ENCODE data around the gene KIAA0586. TPM values are rescaled to one million over a fixed set of nuclear protein-coding genes. Genes with fewer than 3 reads are reported as not detected.
A peak's percentile ranks its signal among the peaks of the same experiment; 100 is the strongest.
"Not testable (repeated sequence)": the region's sequence is repeated elsewhere in the genome, so short reads cannot be mapped to it uniquely, and the experiment has no call there.

KIAA0586 gene
- total RNA-seq, 1 donor from 2014 or later, result 20.1 TPM

DNA sequence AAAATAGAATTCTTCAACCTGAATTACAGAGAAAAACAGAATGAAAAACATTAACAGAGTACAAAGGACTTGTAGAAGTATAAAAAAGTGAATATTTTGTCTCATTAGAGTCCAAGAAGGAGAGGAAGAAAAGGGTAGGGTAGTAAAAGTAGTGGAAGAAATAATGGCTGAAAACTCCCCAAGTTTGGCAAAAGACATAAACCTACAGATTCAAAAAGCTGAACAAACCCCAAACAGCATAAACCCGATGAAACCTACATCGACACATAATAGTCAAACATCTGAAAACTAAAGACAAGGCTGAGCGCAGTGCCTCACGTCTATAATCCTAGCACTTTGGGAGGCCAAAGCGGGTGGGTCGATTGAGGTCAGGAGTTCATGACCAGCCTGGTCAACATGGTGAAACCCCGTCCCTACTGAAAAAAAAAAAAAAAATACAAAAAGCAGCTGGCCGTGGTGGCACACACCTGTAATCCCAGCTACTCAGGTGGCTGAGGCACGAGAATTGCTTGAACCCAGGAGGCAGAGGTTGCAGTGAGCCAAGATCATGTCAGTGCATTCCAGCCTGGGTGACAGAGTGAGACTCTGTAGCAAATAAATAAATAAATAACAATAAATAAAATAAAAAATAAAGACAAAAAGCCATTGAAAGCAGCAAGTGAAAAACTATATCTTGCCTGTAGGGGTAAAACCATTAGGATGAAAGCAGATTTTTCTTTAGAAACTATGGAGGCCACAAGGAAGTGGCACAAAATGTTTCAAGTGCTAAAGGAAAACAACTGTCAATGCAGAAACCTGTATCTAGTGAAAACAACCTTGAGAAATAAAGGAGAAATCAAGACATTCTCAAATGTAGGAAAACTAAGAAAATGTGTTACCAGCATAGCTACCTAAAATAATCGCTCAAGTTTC is 11.6 kb upstream of the KIAA0586 start:
- no peaks in the 10 kb centered on the region for H3K4me1 ChIP-seq
- TF ChIP-seq, protein P1, sequence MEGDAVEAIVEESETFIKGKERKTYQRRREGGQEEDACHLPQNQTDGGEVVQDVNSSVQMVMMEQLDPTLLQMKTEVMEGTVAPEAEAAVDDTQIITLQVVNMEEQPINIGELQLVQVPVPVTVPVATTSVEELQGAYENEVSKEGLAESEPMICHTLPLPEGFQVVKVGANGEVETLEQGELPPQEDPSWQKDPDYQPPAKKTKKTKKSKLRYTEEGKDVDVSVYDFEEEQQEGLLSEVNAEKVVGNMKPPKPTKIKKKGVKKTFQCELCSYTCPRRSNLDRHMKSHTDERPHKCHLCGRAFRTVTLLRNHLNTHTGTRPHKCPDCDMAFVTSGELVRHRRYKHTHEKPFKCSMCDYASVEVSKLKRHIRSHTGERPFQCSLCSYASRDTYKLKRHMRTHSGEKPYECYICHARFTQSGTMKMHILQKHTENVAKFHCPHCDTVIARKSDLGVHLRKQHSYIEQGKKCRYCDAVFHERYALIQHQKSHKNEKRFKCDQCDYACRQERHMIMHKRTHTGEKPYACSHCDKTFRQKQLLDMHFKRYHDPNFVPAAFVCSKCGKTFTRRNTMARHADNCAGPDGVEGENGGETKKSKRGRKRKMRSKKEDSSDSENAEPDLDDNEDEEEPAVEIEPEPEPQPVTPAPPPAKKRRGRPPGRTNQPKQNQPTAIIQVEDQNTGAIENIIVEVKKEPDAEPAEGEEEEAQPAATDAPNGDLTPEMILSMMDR (IDR thresholded peaks at IDR 0.05), result no peak
- DNase-seq (ENCODE audit: low spot score in 2 of 2), result no peak
- H3K4me3 ChIP-seq, result no peak overlapping the region
- intact Hi-C loops (cut with DNase I), result no loop called here
- peaks cover 22 to 31% of the 10 kb centered on the region in 2 donors for H3K36me3 ChIP-seq
- H3K27ac ChIP-seq, result no peak overlapping the region
- no peaks in the 10 kb centered on the region for H3K27me3 ChIP-seq
- H3K9me3 ChIP-seq, result no peaks in the 10 kb centered on the region

DNA sequence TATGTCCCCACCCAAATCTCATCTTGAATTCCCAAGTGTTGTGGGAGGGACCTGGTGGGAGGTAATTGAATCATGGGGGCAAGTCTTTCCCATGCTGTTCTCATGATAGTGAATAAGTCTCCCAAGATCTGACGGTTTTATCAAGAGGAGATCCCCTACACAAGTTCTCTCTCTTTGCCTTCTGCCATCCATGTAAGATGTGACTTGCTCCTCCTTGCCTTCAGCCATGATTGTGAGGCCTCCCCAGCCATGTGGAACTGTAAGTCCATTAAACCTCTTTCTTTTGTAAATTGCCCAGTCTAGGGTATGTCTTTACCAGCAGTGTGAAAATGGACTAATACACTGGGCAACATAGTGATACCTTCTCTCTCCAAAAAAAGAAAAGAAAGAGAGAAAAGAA is 10.6 kb upstream of the KIAA0586 start:
- intact Hi-C loops (cut with DNase I); DNase-seq (ENCODE audit: low spot score in 2 of 2); H3K9me3 ChIP-seq; H3K4me1 ChIP-seq; H3K27ac ChIP-seq; H3K27me3 ChIP-seq; H3K4me3 ChIP-seq: not testable (repeated sequence)
- peaks cover 16 to 33% of the 10 kb centered on the region in 2 donors for H3K36me3 ChIP-seq

GRCh38 chr14:58426670-58427280 is 744 bp upstream of the KIAA0586 start:
- DNase-seq (ENCODE audit: low spot score in 2 of 2), result peak in 1 of 2 donors; percentile 76
- Histone ChIP-seq H3K27me3 (no peaks in the 10 kb centered on the region), H3K9me3 (no peaks in the 10 kb centered on the region), H3K27ac (peak overlapping the region; percentile 85 to 91), H3K4me1 (peaks cover 0 to 12% of the 10 kb centered on the region in 2 donors), H3K4me3 (peak overlapping the region; percentile 66 to 94), H3K36me3 (peaks cover 3 to 10% of the 10 kb centered on the region in 2 donors)
- TF ChIP-seq, protein P1 (IDR thresholded peaks at IDR 0.05), result no peak
- intact Hi-C loops (cut with DNase I), result loop anchor here (2.0 to 5.0 kb wide), 4 partner anchors 128 to 1821 kb away; partner anchors contain the start of genes AP5M1, ARID4A, DAAM1 and EXOC5

DNA sequence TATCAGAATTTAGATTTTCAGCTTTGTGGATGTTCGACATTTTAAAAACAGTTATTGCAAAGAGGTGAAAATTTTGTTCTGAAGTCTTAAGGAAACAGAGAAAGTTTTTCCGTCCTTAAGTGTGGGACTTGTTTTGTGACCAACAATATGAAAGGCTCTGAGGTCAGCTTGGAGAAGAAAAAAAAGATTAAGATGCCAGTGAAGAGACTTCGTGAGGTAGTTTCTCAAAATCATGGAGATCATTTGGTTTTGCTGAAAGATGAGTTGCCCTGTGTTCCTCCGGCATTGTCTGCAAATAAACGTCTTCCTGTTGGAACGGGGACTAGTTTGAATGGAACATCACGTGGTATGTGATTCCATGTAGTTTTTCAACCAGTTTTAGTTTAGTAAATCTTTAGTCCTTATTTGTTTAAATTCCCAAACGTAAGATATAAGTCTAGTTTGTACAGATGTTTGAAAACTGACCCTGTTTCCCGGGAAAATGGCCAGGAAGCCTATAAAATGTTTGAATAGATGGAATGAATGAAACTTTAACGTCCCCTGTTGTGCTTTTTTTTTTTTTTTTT is 682 bp downstream of the KIAA0586 start:
- H3K27me3 ChIP-seq, result no peaks in the 10 kb centered on the region
- TF ChIP-seq, protein P1 (IDR thresholded peaks at IDR 0.05), result no peak
- H3K27ac ChIP-seq, result peak overlapping the region; percentile 85 to 91
- H3K9me3 ChIP-seq, result no peaks in the 10 kb centered on the region
- H3K36me3 ChIP-seq, result peaks cover 2 to 12% of the 10 kb centered on the region in 2 donors
- no peak for DNase-seq (ENCODE audit: low spot score in 2 of 2)
- H3K4me3 ChIP-seq, result peak overlapping the region; percentile 66 to 94
- intact Hi-C loops (cut with DNase I), result loop anchor here (5.0 kb wide), 3 partner anchors 759 to 1819 kb away; partner anchors contain the start of genes AP5M1, DAAM1, EXOC5 and PPM1A
- H3K4me1 ChIP-seq, result peaks cover 0 to 12% of the 10 kb centered on the region in 2 donors

GRCh38 chr14:58430156-58430555 is 2.6 kb downstream of the KIAA0586 start:
- intact Hi-C loops (cut with DNase I), result no loop called here
- no peak for DNase-seq (ENCODE audit: low spot score in 2 of 2)
- TF ChIP-seq, protein P1 (IDR thresholded peaks at IDR 0.05), result no peak
- Histone ChIP-seq H3K27ac (no peak overlapping the region), H3K27me3 (no peaks in the 10 kb centered on the region), H3K4me1 (peaks cover 0 to 12% of the 10 kb centered on the region in 2 donors), H3K4me3 (no peak overlapping the region), H3K36me3 (peaks cover 9 to 23% of the 10 kb centered on the region in 2 donors), H3K9me3 (no peaks in the 10 kb centered on the region)

All from ascending aorta (tissue), 2 donors.